ENCODE data around the gene MLLT1. TPM values are rescaled to one million over a fixed set of nuclear protein-coding genes. Genes with fewer than 3 reads are reported as not detected.

Gene MLLT1
- total and polyA plus RNA-seq, 2 of the 8 experiments (the other 6 are each of a cell fraction or from before 2014, with no cell fraction given), result 18.8 to 45.1 TPM

DNA sequence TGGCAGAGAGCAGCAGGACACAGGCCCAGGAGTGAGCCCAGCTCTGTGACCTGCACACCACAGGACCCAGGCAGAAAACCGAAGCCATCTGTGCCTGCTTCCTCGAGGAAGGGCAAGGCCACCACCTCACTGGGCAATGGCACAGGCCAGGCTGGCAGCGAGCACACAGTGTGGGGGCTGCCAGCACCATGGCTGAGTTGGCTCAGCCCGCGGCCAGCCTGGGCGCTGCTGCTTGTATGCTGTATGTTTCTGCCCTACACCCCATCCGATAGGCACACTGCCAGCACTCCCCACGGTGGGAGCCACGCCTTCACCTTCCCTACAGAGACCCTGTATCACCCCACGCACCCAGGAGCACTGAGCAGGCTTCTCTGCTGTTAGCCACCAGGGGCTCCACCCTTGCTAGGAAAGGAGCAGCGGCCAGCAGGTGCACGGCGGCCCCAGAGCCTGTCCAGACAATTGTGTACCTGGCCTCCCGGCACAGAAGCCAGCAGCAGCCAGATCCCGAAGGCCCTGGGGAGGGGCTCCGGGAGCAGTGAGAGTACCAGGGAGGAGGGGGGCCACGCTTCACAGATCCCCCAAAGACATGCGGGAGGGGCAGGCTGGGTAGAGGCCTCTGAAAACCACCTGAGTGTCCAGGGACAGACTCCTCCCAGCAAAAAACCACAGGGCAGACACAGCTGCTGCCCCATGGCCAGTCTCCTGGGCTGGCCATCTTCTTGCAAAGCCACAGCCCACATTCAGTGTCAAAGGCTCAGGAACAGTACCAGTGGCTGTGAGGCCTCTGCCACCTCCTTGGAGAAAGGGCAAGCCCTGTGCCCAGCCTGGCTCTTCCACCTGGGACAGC is 56.1 kb downstream of the MLLT1 start (continued):
- TF ChIP-seq CHD7 (IDR thresholded peaks at IDR 0.05; ENCODE audit: insufficient replicate concordance, low read length) (no peak), GTF2F1 (IDR thresholded peaks at IDR 0.05; ENCODE audit: borderline replicate concordance, low read depth, low read length) (no peak), YY1 (IDR thresholded peaks at IDR 0.05; ENCODE audit: low read depth, low read length) (no peak), POU5F1 (IDR thresholded peaks at IDR 0.05; ENCODE audit: low read depth, low read length) (no peak), SRF (IDR thresholded peaks at IDR 0.05; ENCODE audit: low read depth, low read length) (no peak), HDAC6 (IDR thresholded peaks at IDR 0.05; ENCODE audit: low read depth, low read length) (no peak), SAP30 (IDR thresholded peaks at IDR 0.05; ENCODE audit: insufficient read depth, insufficient replicate concordance, low read length) (no peak)
